MG63 (cell line): ENCODE results near the gene MARCHF11. TPM values are rescaled to one million over a fixed set of nuclear protein-coding genes. Genes with fewer than 3 reads are reported as not detected.

Source experiments
- DNase-seq: peaks from one replicate; pipeline ENCODE4 v3.0.0-alpha.2; 2020
- H3K27me3 ChIP-seq: fragments of 250-450 bp; sonication (Bioruptor Pico); 2 replicates; pipeline ENCODE4 v1.5.1; 2020; ENCODE audit warnings: mild to moderate bottlenecking, moderate library complexity
- H3K36me3 ChIP-seq: fragments of 250-450 bp; sonication (Bioruptor Pico); 2 replicates; pipeline ENCODE4 v1.5.1; 2020; ENCODE audit warnings: mild to moderate bottlenecking, moderate library complexity
- H3K4me3 ChIP-seq: fragments of 250-450 bp; sonication (Bioruptor Pico); 2 replicates; pipeline ENCODE4 v1.5.1; 2020; ENCODE audit warnings: mild to moderate bottlenecking, moderate library complexity
- H3K9me3 ChIP-seq: fragments of 250-450 bp; sonication (Bioruptor Pico); 2 replicates; pipeline ENCODE4 v1.5.1; 2020; ENCODE audit warnings: mild to moderate bottlenecking, moderate library complexity
- total RNA-seq: library from RNA; depleted of rRNA; stranded (reverse); fragments of >200 nt; shearing (Covaris generic); gene quantifications from 2 replicates; pipeline ENCODE4 v1.2.3, GENCODE V29; 2014; ENCODE audit warnings: low replicate concordance; rRNA removed

The MARCHF11 gene, protein sequence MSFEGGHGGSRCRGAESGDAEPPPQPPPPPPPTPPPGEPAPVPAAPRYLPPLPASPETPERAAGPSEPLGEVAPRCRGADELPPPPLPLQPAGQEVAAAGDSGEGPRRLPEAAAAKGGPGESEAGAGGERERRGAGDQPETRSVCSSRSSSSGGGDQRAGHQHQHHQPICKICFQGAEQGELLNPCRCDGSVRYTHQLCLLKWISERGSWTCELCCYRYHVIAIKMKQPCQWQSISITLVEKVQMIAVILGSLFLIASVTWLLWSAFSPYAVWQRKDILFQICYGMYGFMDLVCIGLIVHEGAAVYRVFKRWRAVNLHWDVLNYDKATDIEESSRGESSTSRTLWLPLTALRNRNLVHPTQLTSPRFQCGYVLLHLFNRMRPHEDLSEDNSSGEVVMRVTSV
- not detected in 2 replicates for total RNA-seq

DNA sequence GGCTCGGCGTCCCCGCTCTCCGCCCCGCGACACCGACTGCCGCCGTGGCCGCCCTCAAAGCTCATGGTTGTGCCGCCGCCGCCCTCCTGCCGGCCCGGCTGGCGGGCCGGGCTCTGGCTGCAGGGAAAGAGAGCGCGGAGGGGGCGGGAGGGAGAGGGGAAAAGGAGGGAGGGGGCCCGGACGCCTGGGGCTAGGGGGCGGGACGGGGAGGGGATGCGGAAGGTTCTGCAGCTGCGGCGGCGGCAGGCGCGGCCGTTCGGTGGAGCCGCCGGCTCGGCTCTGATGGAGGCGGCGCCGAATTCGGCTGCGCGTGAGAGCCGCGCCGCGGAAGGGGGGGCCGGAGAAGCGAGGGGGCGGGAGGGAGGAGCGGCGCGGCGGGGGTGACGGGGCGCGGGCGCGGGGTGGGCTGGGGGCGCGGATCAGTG, at the start of gene MARCHF11:
Gene MARCHF11, minus strand, starts transcription at position 281 of the 425 bp plus-strand sequence. Its CDS starts 216 bp downstream, at position 65.
- Histone ChIP-seq H3K4me3 (no peak within 1 kb of the TSS; the same call in 1 of the 2 replicates), H3K36me3 (no peaks in the 10 kb centered on the region), H3K27me3 (peaks cover 69% of the 10 kb centered on the region), H3K9me3 (no peaks in the 10 kb centered on the region)
- no peak for DNase-seq

DNA sequence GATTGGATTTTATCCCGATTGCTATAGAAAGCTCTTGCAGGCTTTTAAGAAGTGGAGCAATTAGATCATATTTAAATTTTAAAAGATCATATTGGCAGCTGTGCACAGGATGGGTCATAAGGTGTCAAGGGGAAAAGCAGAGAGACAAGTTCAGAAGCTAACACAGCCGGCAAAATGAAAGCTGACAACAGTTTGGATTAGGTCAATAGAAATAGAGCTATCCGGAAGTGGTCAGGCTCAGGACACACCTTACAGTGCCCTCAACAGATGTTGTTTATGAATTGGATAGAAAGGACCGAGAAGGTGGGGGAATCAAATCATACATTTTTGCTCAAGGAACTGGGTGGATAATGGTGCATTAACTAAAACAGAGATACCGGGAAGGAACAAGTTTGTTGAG, 46.3 kb upstream of the MARCHF11 start:
- no peak for DNase-seq
- Histone ChIP-seq H3K9me3 (no peaks in the 10 kb centered on the region), H3K27me3 (peaks cover 41% of the 10 kb centered on the region), H3K4me3 (no peak overlapping the region), H3K36me3 (no peaks in the 10 kb centered on the region)

DNA sequence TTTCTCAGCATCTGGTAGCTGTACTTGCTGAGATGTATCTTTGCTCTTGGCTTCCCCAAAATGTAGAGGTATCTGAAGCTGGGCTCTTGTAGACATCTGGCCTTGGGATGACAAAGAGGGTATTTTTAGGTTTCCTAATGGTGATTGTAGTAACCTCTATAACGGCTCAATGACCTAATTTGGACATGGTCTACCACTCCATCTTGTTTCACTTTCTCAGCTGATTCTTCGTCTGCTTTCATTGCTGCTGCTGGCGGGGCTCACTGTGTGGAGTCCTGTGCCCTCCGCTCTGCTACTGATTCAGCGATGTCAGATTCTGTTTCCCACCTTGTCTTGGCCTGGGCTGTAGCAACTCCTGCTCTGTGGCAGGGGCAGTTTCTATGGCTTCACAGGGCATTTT, 12.7 kb upstream of the MARCHF11 start:
- H3K27me3 ChIP-seq, result peaks cover 7% of the 10 kb centered on the region
- no peak for DNase-seq

DNA sequence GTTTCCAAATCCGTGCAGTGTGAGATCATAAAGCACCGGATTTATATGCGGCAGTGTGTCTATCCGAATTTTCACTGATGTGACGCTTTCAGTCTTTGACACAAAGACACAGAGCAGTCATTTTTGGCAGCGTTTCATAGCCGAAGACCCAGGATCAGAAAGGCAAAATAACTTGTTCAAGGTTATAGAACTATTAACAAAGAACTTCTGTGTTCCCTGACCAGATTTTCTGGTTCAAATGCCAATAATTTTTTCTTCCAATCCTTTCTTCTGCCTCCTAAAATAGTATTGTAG, 1.1 kb upstream of the MARCHF11 start:
- H3K9me3 ChIP-seq, result no peaks in the 10 kb centered on the region
- peaks cover 74% of the 10 kb centered on the region for H3K27me3 ChIP-seq
- no peak for DNase-seq
- H3K4me3 ChIP-seq, result no peak overlapping the region
- H3K36me3 ChIP-seq, result no peaks in the 10 kb centered on the region

More for the DNA sequence above, 12.7 kb upstream of the MARCHF11 start:
- no peak overlapping the region for H3K4me3 ChIP-seq
- no peaks in the 10 kb centered on the region for H3K36me3 ChIP-seq
- H3K9me3 ChIP-seq, result no peaks in the 10 kb centered on the region

DNA sequence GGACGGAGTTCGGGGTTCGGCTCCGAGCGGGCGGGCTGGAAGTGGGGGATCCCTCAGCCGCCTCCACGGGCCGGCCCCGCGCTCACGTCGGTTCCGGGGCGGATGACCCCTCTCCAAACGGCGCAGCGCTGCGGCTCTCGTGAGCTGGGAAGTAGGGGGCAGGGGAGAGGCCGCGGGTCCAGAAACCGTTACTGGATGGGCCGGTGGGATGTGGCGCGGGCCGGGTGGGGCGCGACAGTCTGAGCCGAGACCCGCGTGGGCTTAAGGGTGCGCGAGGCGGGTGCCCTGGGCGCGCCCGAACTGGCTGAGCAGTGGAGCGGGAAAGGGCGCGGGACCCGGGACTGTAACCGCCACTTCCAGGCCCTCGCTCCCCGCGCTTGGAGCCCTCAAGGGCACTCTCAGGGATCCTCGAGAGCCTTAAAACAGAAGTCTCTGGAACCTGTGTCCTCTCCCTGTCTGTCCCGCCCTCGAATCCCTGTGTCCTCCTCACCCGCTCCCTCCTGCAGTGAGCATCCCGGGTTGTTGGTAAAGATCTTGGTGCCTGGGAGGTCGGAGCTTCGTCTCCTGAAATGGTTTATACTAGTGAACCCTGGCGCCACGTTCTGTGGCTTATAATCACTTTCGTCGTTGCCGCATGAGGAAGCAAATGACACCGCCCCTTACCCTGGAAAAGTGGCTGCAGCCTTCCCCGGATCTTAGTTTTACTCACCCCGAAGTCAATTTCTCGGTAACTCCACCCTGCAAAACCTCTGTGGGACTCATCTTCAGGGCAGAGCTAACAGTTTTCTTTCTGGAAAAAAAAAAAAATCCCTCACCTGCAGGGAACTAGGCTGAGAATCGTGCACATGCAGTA, 571 bp upstream of the MARCHF11 start:
- H3K36me3 ChIP-seq, result no peaks in the 10 kb centered on the region
- H3K9me3 ChIP-seq, result no peaks in the 10 kb centered on the region
- H3K4me3 ChIP-seq, result no peak overlapping the region
- H3K27me3 ChIP-seq, result peaks cover 73% of the 10 kb centered on the region
- DNase-seq, result no peak

DNA sequence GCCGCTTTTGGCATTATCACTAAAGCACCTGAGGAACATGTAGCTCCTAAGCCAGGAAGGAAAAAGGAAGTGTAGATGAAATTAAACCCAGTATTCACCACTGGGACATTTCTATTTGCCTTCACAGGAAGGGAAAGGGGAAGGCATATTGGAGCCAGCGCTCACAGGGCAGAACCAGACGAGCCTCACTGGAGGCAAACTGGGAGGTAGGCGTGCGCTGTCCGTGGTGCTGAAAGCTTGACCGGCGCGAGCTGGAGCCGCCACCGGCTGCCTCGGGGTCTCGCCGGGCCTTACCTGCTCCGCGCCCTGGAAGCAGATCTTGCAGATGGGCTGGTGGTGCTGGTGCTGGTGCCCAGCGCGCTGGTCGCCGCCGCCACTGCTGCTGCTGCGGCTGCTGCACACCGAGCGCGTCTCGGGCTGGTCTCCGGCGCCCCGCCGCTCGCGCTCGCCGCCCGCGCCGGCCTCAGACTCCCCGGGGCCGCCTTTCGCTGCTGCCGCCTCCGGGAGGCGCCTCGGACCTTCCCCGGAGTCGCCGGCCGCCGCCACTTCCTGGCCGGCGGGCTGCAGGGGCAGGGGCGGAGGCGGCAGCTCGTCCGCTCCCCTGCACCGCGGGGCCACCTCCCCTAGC, 732 bp downstream of the MARCHF11 start:
- H3K9me3 ChIP-seq, result no peaks in the 10 kb centered on the region
- H3K27me3 ChIP-seq, result peaks cover 64% of the 10 kb centered on the region
- H3K36me3 ChIP-seq, result no peaks in the 10 kb centered on the region
- DNase-seq, result peak; percentile 73
- no peak overlapping the region; the same call in 1 of the 2 replicates for H3K4me3 ChIP-seq

DNA sequence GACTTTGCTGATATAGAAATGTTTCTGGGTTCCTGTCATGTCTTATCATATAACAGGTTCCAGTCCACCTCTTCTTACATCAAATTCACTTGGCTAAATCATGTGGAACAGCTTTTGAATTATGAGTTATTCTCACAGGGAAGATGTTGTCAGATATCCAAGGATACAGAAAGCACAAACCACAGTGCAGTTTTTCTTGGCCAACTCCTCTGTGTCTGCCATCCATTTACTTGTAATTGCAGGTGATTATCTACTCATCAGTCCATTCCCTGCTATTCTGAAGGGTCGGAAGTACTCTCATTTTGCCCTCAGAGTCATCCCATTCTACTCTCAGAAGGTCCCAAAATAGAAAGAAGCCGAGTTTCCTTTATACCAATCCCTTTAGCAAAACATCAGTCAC, 10.0 kb downstream of the MARCHF11 start:
- Histone ChIP-seq H3K4me3 (no peak overlapping the region), H3K27me3 (peaks cover 19% of the 10 kb centered on the region), H3K9me3 (no peaks in the 10 kb centered on the region), H3K36me3 (no peaks in the 10 kb centered on the region)
- no peak for DNase-seq

DNA sequence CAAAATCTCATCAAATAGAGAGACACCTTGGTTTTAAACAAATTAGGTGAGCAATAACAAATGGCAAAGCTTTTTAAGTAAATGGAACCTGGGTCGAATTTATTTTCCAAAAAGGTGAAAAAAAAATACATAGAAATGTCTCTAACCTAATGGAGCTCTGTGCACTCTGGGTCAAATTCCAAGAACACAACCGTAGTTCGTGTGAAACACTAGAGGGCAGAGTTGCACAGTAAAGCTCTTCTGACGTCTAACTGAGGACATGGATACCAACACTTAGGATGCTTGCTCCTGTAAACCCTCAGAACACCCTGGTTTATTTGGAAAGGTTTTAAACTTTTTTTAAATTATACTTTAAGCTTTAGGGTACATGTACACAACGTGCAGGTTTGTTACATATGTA, 18.9 kb downstream of the MARCHF11 start:
- H3K4me3 ChIP-seq, result no peak overlapping the region
- no peaks in the 10 kb centered on the region for H3K36me3 ChIP-seq
- DNase-seq, result no peak
- no peaks in the 10 kb centered on the region for H3K9me3 ChIP-seq
- peaks cover 7% of the 10 kb centered on the region for H3K27me3 ChIP-seq

DNA sequence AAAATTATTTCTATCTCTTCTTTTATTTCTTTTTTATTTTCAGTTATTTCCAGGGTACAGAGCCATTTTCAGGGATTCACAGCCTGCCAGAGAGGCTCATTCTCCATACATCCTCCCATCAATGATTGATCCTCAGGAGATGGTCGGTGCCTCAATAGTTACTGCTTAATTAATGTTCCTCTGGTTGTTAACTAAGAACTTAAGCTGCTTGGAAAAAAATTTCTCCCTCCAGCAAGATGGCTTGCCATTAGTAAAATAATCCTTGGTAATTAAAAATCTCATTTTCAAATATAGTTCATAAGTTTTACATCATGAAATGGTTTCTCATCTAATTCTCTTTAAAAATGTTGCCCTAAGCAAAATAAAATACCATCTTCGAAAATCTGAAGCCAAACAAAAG, 20.0 kb downstream of the MARCHF11 start:
- DNase-seq, result no peak
- peaks cover 10% of the 10 kb centered on the region for H3K27me3 ChIP-seq
- H3K9me3 ChIP-seq, result no peaks in the 10 kb centered on the region
- H3K36me3 ChIP-seq, result no peaks in the 10 kb centered on the region
- H3K4me3 ChIP-seq, result no peak overlapping the region

DNA sequence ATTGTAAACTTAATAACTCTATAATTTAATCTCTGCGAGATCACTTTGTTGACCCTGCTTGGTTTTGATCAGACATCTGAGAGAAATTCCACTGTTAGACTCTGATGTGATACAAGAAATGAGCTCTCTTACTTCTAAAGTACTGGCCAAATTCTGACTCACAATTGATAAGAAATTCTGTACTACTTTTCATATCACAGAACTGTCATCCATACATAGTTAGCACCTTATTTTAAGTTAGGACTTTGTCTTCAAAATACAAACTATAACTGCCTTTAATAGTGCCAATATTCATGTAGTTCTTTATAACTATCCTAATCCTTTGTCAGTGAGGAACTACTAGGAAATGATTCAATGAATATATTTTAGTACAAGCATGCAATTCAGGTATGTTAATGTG, 23.4 kb downstream of the MARCHF11 start:
- Histone ChIP-seq H3K9me3 (no peaks in the 10 kb centered on the region), H3K4me3 (no peak overlapping the region), H3K36me3 (no peaks in the 10 kb centered on the region), H3K27me3 (peaks cover 10% of the 10 kb centered on the region)
- no peak for DNase-seq

DNA sequence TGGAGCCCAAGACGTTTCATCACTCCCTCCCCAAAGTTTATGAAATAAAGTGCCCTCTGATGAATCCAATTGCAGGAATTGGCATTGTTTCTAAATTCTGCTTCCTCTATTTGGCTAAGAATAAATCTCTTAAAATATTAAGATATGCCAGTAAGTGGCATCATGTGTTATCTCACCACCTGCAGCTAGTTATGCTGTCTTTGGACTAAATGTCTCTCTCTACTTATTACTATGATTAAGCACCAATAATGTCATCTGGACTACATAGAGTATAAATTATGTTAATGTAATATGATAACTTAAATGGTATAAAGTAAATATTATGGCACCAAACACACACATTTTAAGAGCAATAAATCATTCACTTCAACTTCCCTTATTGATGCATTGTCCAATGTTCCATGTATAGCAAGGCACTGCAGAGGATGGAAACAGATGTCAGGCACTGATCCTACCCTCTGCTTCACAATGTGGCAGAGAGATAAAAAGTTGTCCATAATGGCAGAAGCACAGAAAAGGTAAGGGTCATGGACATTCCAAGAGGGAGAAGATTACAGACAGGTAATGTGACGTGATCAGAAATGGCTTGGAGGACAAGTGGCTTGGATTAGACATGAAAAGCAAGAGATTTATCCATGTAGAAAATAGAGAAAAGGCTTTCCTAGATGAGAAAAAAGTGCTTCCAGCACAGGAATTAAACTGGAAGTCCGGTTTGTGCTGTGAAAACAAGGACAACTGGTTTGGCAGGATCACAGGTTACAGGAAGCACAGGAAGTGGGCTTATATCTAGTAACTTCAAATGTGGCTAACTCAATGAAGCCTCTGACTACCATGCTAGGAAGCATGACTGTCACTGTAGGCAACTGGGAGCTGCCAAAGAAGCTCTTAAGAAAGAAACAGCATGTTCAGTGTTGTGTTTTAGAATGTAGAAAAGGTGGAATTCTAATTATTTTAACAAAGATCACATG, 26.7 kb downstream of the MARCHF11 start:
- H3K9me3 ChIP-seq, result no peaks in the 10 kb centered on the region
- no peak for DNase-seq
- peaks cover 6% of the 10 kb centered on the region for H3K27me3 ChIP-seq
- H3K36me3 ChIP-seq, result no peaks in the 10 kb centered on the region
- H3K4me3 ChIP-seq, result no peak overlapping the region

DNA sequence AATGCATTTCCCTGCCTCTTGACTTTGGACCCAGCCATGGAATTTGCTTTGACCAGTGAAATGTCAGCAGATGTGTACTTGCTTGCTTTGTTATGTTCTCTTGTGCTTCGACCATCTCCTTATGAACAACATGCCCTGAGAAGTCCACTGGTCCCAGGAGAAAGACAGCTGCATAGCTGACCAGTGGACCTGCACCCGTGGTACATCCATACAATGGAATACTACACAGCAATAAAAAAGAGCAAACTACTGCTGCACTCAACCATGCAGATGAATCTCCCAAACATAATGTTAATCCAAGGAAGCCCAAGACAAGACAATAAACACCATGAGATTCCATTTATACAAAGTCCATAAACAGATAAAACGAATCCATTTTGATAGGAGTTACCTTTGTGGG, 30.0 kb downstream of the MARCHF11 start:
- H3K4me3 ChIP-seq, result no peak overlapping the region
- H3K9me3 ChIP-seq, result no peaks in the 10 kb centered on the region
- no peak for DNase-seq
- H3K27me3 ChIP-seq, result peaks cover 7% of the 10 kb centered on the region
- no peaks in the 10 kb centered on the region for H3K36me3 ChIP-seq

DNA sequence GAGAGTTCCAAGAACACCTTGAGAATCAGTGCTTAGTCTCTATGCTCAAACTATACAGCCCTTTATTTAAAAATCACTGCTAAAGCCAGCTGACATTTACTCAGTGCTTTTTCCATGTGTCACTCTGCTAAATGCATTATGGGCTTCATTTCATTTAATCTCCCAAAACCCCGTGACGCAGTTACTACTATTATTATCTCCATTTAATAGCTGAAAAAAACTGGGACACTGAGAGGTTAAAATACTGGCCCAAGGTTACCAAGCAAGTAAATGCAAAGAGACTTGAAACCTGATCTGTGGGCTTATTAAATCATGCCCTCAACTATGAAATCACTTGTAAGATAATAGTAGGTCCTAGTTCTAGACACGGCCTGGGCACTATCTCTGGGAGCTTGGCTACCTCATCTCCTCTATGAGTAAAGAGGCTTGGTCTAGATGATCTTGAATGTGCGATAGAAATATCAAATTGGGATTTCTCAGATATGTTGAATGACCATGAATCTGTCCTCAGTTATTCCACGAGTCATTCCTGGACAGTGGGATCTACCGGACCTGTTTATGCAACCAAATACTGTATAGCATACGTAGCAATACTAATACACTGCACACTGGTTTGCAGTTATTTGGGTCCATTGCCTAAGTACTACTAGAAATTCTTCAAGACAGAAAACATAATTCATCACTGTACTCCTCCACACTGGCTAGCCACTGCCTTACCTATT, 32.3 kb downstream of the MARCHF11 start:
- DNase-seq, result no peak
- no peaks in the 10 kb centered on the region for H3K36me3 ChIP-seq

DNA sequence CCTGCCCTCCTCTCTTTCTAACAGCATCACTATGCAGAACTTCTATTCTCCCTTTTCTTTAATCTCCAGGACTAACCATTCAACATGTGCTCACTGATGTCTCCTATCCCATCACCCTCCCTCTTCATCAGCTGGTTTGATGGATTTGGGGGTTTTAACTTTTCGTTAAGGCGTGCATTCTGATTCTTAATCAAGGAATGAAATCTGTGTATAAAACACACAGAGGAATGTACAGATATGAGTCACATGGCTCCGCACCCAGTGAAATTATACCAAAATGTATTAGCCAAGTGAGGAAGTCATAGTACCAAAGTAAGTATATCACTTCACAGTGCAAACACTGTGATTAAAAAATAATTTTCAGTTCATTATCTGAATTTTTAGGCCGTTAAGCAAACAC, 35.2 kb downstream of the MARCHF11 start:
- H3K4me3 ChIP-seq, result no peak overlapping the region
- peaks cover 7% of the 10 kb centered on the region; the same call in 1 of the 2 replicates for H3K27me3 ChIP-seq
- H3K36me3 ChIP-seq, result no peaks in the 10 kb centered on the region
- no peaks in the 10 kb centered on the region for H3K9me3 ChIP-seq
- no peak for DNase-seq

More for the DNA sequence above, 32.3 kb downstream of the MARCHF11 start:
- no peak overlapping the region for H3K4me3 ChIP-seq
- peaks cover 7% of the 10 kb centered on the region for H3K27me3 ChIP-seq
- no peaks in the 10 kb centered on the region for H3K9me3 ChIP-seq

DNA sequence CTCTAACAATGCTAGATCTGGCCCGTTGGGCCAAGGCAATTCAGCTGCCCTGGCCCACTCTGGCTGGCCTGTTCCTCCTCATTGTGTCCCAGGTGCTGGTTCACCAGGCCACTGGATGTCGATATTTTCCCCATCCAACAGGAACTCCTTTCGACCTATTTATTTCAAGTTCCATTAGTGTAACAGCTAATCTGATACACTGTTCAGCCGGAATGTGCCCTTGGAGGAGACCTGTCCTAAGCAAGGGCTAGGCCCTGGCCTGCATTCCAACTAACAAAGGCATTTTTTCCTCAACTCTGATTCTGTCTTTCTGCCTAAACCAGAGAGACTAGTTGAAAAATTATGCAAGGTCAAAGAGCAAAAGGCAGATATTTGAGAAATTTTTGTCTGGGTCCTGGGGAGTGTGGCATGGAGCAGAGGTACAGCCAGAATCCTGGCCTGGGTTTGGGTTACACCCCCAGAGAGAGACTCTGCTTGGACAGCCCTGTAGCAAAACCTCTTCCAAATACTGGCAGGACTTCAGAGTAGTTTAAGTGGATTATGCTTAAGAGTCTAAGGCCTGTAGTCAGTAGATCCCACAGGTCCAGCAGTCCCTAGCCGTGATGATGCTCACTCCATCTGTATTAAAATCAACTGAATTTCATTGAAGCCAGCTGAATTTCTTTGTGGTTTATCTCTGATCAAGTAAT, 36.1 kb downstream of the MARCHF11 start:
- Histone ChIP-seq H3K4me3 (no peak overlapping the region), H3K36me3 (no peaks in the 10 kb centered on the region), H3K9me3 (peaks cover 4% of the 10 kb centered on the region; the same call in 1 of the 2 replicates), H3K27me3 (peaks cover 7% of the 10 kb centered on the region; the same call in 1 of the 2 replicates)
- DNase-seq, result no peak
